Jurkat, Clone E6-1 (cell line): ENCODE measurements around the gene FN3K.
"Not testable (repeated sequence)": the region's sequence is repeated elsewhere in the genome, so short reads cannot be mapped to it uniquely, and the experiment has no call there.

Experiments used
- DNase-seq: peaks from one replicate; pipeline ENCODE4 v3.0.0-alpha.2; 2011; ENCODE audit warnings: low read depth, low spot score
- H3K4me3 ChIP-seq: 2 replicates; pipeline ENCODE4 v1.5.1; 2011; ENCODE audit warnings: mild to moderate bottlenecking, low read length, control low read depth, moderate library complexity

Gene FN3K

DNA sequence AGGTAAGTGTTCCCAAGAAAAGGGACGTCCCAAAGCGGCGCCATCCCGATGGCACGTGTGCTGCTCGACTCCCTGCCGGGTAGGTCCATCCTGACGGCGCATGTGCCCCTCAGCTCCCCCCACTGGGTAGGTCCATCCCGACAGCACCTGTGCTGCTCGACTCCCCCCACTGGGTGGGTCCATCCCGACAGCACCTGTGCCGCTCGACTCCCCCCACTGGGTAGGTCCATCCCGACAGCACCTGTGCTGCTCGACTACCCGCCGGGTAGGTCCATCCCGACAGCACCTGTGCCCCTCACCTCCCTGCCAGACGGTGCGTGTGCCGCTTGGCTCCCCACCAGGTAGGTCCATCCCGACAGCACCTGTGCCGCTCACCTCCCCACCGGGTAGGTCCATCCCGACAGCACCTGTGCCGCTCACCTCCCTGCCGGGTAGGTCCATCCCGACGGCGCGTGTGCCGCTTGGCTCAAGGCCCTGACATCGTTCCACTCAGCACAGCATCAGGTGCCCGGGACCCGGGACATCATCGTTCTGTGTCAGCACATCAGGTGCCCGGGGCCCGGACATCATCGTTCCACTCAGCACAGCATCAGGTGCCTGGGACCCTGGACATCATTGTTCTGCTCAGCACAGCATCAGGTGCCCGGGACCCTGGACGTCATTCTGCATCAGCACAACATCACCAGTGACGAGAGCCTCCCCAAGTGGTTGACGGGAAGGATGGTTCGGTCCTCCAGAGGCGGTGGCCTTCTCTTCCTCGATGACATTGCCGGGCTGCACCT, 5.7 kb upstream of the FN3K start:
- no peak for DNase-seq
- no peak overlapping the region for H3K4me3 ChIP-seq

DNA sequence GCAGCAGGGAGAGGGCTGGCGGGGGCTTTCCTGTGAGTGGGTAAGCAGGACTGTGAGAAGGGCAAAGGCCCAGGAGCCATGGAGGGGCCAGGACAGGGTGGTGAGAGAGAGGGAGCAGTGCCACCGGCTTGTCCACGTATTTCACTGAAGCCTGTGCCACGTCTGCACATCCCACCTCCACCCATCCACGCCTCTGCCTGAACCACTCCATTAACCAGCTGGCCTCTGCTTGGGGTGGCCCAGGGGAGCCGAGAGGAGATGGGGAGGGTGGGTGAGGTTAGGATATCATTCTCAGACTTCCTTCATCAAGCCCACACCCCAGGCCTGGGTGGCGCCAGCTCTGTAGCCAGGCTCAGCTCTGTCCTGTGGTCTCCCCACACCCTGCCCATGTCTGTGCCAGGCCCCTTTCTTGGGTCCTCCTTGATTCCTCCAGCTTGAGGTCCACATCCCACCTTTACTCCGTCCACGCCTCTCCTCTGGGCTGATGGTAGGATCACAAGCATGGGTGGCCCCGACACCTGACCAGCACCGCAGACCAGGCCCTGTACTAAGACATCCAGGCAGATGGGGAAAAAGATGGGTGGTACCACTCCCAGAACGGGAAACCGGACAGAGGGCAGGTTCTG, 3.2 kb upstream of the FN3K start:
- DNase-seq, result no peak
- H3K4me3 ChIP-seq, result no peak overlapping the region

DNA sequence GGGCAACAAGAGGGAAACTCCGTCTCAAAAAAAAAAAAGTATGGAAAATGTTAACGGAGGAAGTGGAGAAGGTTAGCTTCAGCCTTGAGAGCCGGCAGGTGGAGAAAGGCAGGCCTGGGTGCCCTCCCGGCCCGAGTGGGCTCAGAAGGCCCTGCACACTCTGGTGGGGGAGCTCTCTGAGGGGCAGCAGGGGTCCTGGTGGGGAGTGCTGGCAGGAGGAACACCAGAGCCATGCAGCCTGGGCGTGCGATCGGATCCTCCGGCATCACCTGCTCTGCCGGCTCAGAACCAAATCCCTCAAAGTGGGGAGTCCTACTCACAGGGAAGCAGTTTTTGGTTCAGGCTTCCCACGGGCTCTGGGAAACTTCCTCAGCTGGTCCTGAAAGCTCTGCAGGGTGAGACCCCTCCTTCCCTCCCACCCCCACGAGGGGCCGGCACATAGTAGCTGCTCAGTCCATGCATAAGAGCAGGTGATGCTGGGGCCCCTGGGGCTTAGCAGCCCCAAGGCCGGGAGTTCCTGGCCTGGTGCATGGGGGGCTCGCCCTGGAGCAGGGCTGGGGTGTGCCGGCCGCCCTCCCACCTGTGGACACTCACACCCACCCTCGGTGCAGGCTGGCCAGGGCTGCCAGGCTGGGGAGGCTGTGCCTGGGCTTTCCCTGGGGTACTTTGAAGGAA, 1.2 kb downstream of the FN3K start:
- H3K4me3 ChIP-seq, result no peak overlapping the region
- DNase-seq, result no peak

DNA sequence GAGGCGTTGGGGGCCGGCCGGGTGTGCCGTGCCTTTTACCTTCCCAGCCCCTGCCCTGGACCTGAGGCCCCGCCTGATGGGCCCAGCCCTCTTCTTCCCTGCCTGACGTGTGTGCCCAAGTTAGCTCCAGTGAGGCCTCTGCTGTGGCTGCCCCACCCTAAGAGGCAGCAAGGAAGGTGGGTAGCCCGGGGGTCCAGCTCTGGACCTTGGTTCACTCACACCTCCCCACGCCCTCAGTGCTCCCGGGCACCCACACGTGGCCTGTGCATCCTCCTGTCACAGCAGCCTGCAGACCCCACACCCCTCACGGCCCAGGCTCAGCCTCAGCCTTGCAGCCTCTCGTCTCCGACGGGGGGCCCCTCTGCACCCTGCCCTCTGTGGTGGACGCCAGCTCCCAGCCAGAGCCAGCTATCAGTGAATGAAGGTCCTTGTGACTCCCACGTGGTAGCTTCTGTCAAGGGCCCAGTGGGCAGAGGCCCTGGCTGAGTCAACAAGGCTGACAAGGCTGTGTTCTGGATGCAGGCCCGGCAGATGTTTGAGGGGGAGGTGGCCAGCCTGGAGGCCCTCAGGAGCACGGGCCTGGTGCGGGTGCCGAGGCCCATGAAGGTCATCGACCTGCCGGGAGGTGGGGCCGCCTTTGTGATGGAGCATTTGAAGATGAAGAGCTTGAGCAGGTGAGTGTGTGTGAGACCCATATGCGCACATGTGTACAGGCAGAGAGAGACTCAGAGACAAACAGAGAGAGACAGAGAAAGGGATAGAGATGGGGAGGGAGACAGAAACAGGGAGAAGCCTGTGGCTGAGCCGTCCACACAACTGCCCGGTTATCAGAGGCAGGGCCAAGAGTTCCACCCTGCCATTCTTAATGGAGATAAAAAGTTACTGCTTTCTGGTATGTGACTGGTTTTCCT, 2.8 kb downstream of the FN3K start:
- H3K4me3 ChIP-seq, result no peak overlapping the region
- DNase-seq, result no peak

DNA sequence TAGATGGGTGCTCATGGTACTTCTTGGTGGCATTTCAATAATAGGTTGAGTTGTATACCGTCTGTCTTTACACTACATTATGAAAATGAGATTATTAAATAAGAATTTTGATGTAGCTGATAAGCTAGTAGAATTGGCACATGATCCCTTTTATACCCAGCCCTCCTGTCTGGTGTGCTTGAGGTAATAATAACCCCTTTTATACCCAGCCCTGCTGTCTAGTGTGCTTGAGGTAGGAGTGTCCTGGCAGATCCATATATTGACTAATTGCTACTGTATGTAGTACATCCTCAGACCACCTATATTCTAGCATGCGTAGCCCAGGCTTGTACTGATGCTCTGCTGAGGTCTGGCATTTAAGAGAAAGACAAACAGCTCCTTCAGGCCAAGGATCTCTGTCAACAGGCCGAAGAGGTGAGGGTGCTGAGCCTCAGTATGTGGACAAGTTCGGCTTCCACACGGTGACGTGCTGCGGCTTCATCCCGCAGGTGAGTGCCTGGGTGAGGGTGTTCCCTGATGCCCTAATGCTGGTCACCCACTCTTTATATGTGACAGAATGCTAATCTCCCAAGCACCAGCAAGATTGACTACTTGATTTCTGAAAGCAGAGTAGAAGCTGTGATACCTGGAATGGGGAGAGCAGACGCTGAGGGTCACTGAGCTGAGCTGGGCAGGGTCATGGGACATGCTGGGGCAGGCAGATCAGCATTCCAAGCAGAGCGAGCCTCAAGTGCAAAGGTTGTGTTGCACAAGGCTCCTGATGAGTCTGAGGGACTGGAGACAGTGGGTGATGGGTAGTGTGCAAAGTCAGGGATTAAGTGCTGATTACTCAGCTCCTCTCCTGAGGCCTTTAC, 5.7 kb downstream of the FN3K start:
- DNase-seq, result no peak

DNA sequence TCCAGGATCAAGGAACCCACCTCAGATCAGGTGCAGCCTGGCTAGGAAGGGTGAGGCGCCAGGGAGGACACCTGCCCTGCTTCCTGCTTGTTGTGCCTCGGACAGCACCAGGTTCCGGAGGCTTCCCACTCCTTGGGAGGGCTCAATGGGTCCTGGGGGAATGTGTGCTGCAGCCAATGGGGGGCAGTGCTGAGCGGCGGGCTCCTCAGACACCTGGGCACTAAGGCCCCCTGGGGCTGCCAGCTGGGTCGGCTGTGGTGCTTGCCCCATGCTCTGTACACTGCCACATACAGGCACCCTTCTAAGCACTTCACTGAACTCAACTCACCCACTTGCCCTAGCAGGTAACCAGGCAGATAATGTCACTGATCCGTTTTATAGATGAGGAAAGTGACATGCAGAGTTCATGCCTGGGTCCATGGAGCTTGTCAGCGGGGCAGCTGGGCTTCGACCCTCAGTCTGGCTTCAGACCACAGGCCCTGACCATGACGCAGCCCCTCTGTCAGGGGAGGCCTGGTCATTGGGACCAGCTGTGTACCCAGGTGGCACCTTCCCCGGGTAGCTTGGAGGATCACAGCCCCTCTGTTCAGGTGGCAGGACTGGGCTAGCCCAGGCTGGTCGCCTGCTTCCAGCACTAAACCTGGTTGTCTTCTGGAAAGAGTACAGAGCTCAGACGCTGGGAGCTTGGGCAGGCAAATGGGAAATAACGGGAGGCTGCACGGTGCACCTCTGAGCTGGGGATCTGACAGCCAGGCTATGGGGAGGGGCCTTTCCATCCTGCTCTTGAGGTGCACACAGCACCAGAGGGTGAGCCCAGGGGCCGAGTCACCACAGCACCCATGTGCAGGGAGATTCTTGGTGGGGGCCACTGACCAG, 8.2 kb downstream of the FN3K start:
- no peak overlapping the region for H3K4me3 ChIP-seq
- no peak for DNase-seq

More for the DNA sequence above, 5.7 kb downstream of the FN3K start:
- H3K4me3 ChIP-seq, result no peak overlapping the region

DNA sequence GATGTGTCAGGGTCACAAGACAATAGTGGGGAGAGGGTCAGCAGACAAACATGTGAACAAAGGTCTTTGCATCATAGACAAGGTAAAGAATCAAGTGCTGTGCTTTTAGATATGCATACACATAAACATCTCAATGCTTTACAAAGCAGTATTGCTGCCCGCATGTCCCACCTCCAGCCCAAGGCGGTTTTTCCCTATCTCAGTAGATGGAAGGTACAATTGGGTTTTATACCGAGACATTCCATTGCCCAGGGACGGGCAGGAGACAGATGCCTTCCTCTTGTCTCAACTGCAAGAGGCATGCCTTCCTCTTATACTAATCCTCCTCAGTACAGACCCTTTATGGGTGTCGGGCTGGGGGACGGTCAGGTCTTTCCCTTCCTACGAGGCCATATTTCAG, 9.3 kb downstream of the FN3K start:
- not testable (repeated sequence) for H3K4me3 ChIP-seq, DNase-seq

DNA sequence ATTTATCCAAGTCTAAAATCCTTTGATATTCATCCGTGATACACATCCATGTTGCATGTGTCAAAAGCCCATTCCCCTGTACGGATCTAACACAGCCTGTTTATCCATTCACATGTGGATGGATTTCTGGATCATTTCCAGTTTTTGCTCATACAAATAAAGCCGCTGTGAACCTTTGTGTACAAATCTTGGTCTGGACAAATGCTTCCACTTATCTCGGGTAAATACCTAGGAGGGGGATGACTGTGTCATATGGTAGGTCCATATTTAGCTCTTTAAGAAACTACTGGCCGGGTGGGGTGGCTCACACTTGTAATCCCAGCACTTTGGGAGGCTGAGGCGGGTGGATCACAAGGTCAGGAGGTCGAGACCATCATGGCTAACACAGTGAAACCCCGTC, 10.1 kb downstream of the FN3K start:
- H3K4me3 ChIP-seq, result no peak overlapping the region

DNA sequence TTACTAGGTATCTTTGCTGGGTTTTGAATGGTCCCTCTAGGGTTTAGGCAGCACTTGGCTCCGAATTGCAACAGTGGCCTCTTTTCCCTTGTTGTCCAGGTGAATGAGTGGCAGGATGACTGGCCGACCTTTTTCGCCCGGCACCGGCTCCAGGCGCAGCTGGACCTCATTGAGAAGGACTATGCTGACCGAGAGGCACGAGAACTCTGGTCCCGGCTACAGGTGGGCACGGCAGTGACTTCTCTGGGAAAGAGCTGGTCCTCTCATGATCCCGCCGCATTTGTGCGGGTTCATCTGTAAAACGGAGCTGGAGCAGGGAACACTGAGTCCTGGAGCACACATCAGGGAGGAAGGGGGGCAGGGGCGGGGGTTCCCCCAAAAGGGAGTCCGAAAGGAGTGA, 13.3 kb downstream of the FN3K start:
- no peak for DNase-seq

More for the DNA sequence above, 10.1 kb downstream of the FN3K start:
- DNase-seq, result no peak

DNA sequence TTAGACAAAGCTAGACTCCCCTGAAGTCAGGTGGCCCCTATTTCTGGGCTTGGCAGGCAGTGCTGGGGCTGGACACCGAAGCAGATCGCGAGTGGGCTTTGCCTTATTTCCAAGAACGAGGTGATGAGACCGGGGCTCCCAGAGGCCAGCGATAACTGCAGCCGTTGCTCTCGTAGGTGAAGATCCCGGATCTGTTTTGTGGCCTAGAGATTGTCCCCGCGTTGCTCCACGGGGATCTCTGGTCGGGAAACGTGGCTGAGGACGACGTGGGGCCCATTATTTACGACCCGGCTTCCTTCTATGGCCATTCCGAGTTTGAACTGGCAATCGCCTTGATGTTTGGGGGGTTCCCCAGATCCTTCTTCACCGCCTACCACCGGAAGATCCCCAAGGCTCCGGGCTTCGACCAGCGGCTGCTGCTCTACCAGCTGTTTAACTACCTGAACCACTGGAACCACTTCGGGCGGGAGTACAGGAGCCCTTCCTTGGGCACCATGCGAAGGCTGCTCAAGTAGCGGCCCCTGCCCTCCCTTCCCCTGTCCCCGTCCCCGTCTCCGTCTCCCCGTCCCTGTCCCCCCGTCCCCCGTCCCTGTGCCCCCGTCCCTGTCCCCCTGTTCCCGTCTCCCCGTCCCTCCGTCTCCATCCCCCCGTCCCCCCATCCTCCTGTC, 15.0 kb downstream of the FN3K start:
- no peak for DNase-seq
- H3K4me3 ChIP-seq, result no peak overlapping the region

More for the DNA sequence above, 13.3 kb downstream of the FN3K start:
- no peak overlapping the region for H3K4me3 ChIP-seq

DNA sequence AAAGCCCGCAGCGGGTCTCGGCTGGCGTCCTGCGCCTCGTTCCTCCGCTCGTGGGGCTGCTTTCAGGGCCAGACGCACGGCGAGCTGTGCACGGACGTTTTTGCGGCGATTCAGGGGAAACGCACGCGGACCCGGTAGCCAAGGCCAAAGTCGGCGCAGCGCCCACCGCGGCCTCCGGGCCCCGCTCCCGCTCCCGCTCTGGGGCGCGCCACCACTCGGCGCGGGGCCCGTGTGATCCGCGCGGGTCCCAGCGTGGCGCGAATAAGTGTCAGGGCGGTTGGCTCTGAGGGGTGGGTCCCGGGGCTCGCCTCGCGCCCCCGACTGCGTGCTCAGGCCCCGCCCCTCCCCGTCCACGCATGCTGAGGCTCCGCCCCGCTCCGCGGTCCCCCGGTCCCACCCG, 15.8 kb downstream of the FN3K start:
- no peak for DNase-seq
- no peak overlapping the region for H3K4me3 ChIP-seq

DNA sequence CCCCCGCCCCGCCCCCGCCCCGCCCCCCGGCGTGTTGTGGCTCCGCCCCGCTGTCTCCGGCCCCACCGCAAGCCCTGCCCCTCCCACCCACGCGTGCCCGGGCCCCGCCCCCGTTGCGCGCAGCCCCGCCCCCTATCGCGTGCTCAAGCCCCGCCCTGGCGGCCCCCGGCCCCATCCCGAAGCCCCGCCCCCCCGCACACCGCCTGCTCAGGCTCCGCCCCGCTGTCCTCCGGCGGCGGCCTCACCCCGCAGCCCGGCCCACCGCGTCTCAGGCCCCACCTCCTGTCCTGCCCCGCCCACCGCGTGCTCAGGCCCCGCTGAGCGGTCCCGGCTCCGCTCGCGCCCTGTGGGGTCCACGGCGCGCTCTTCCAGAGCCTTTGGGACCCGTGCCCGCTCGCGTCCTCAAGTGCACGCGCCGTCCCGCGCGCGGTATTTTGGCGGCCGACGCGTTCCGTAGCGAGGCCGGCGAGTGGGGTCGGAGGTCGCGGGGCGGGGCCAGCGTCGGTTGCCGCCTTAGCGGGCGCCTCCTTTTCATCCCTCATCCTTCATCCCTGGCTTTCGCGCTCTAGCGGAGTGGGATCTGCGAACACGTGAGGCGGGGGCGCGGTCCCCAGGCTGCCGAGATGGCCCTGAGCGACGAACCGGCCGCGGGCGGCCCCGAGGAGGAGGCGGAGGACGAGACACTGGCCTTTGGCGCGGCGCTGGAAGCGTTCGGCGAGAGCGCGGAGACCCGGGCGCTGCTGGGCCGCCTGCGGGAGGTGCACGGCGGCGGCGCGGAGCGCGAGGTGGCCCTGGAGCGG, 16.4 kb downstream of the FN3K start, which contains the start of gene TBCD:
Gene TBCD (plus strand): TSS at position 495 of the 800 bp plus-strand sequence. CDS start 129 bp downstream, at position 624.
- DNase-seq, result peak; percentile 79
- peak within 1 kb of the TSS; percentile 84 for H3K4me3 ChIP-seq

DNA sequence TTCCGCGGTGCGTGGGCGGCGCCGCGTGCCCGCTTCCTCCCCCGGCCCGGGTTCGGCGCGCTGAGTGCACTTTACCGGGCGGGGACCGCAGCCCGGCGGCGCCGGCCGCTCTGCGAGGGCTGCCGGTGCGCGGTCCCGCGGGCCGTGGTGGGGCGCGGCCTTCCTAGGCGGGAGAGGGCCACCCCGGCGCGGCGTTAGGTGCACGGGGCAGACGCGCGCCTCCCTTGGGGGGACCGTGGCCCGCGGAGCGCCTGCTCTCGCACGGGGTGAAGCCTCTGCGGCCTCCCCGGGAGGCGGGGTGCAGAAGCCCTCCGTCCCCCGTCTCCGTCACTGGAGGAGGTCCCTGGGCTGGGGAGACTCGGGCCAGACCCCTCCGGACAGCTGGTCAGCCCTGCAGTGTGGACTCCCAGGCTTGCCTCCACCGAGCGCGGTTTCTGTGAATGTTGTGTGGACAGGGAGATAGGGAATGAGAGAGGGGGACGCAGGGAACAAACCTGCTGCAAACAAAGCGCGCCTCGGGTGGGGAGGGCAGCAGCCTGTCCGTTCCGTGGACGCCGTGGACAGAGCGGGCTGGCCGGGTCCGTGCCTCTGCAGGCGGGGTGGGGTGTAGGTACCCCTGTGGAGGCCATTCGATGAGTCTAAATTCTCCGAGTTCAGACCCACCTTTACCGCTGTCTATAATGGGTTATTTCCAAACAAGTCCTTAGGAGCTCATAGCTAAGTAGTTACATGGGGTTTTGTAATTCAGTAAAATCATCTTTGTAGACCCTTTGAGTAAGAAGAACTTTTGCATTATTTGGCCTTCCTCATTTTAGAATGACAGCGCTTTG, 17.2 kb downstream of the FN3K start:
- peak overlapping the region; percentile 84 for H3K4me3 ChIP-seq
- no peak for DNase-seq

DNA sequence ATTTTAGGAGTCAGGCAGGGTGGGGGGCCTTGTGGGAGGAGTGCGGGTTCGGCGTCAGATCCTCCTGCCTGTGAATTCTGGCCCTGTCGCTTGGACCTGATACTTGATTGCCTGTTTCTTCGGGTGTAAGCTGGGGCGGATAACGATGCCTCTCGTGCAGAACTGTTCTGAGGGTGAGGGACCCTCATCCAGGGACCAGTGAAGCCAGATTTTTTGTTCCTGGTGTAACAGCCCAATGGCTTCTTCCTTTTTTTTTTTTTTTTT, 17.7 kb downstream of the FN3K start:
- DNase-seq, result no peak
- H3K4me3 ChIP-seq, result peak overlapping the region; percentile 84
